Thyroid gland (tissue), 4 donors: ENCODE data around the gene ACLY. TPM values are rescaled to one million over a fixed set of nuclear protein-coding genes. Genes with fewer than 3 reads are reported as not detected.

Experiments used
- DNase-seq, 2 donors: peaks; one replicate each; pipeline ENCODE4 v3.0.0-alpha.2; 2019
- H3K27ac ChIP-seq, 3 donors: fragments of 200-600 bp; sonication (generic); 1 replicate in 2 of 3; 2 replicates in 1 of 3; pipeline ENCODE4 v1.5.1; 2016 to 2019; ENCODE audit warnings: mild to moderate bottlenecking in 1 of 3, moderate library complexity in 1 of 3
- H3K27me3 ChIP-seq: fragments of 200-600 bp; sonication (generic); one replicate; pipeline ENCODE4 v1.5.1; 2019
- H3K36me3 ChIP-seq, 2 donors: fragments of 200-600 bp; sonication (generic); one replicate each; pipeline ENCODE4 v1.5.1; 2016 to 2019
- H3K4me1 ChIP-seq, 2 donors: fragments of 200-600 bp; sonication (generic); one replicate each; pipeline ENCODE4 v1.5.1; 2017 to 2019
- H3K4me3 ChIP-seq, 3 donors: fragments of 200-600 bp; sonication (generic); replicated peaks in 1 of 3; 1 replicate in 2 of 3; 2 replicates in 1 of 3; pipeline ENCODE4 v1.5.1; 2016; ENCODE audit warnings: mild to moderate bottlenecking in 1 of 3
- H3K9me3 ChIP-seq: fragments of 200-600 bp; sonication (generic); one replicate; pipeline ENCODE4 v1.5.1; 2017
- CTCF ChIP-seq, 6 experiments: fragments of 200-600 bp in 3 of 6; fragments of 450-650 bp in 3 of 6; sonication (generic) in 3 of 6; IDR thresholded peaks; one replicate each; pipeline ENCODE4 v1.5.1; 2016 to 2019; ENCODE audit warnings: antibody characterized with exemption in 6 of 6, mild to moderate bottlenecking in 2 of 6, inconsistent platforms in 1 of 6, moderate library complexity in 1 of 6
- POLR2A ChIP-seq, 2 donors: fragments of 450-650 bp; IDR thresholded peaks; one replicate each; pipeline ENCODE4 v1.6.1; 2017; ENCODE audit warnings: antibody characterized with exemption in 2 of 2, mild to moderate bottlenecking in 2 of 2, moderate library complexity in 1 of 2
- WGBS, 2 donors: methylation state at CpG; one replicate each; pipeline ENCODE4 v1.1.5; 2017; 5-methylcytosine and 5-hydroxymethylcytosine counted together
- intact Hi-C: fragments of 100-400 bp; cut with DNase I; formaldehyde crosslinking; loops from one replicate; pipeline ENCODE4 v1.15.1; 2023
- total RNA-seq, 4 donors: library from RNA; depleted of rRNA; stranded (reverse); fragments of >200 nt; gene quantifications; one replicate each; pipeline ENCODE4 v1.2.3, GENCODE V29; 2016

Gene ACLY
- total RNA-seq, 4 donors from 2014 or later, result 62.6 to 85.2 (median 78.8) TPM

- no peak for TF ChIP-seq POLR2A (IDR thresholded peaks at IDR 0.05)
- peaks cover 37 to 61% of the 10 kb centered on the region in 2 donors for H3K36me3 ChIP-seq
- intact Hi-C loops, result no loop called here
- H3K4me3 ChIP-seq, result no peak overlapping the region
- 44 to 87% methylated on average over 4 to 5 of the region's 5 CpGs for WGBS, 2 donors
- no peaks in the 10 kb centered on the region for H3K9me3 ChIP-seq
- peak overlapping the region in 2 of 3 donors; percentile 38 to 46 for H3K27ac ChIP-seq
- no peaks in the 10 kb centered on the region for H3K27me3 ChIP-seq
- DNase-seq, result no peak
- peaks cover 5% of the 10 kb centered on the region in 2 donors for H3K4me1 ChIP-seq
These were observed 23.1 kb downstream of the ACLY start for GRCh38 chr17:41895617-41896016.

- Histone ChIP-seq H3K36me3 (peaks cover 37 to 60% of the 10 kb centered on the region in 2 donors), H3K4me3 (no peak overlapping the region), H3K9me3 (no peaks in the 10 kb centered on the region), H3K27me3 (no peaks in the 10 kb centered on the region), H3K27ac (peak overlapping the region in 1 of 3 donors; percentile 46), H3K4me1 (peaks cover 5% of the 10 kb centered on the region in 2 donors)
- no peak for TF ChIP-seq CTCF (IDR thresholded peaks at IDR 0.05)
- TF ChIP-seq POLR2A (IDR thresholded peaks at IDR 0.05), result no peak
- intact Hi-C loops, result no loop called here
- 43 to 53% methylated on average over 6 to 7 of the region's 7 CpGs for WGBS, 2 donors
- DNase-seq, result peak; percentile 24 to 30
These were observed 23.9 kb downstream of the ACLY start for GRCh38 chr17:41894791-41895331.

- Histone ChIP-seq H3K4me3 (no peak overlapping the region), H3K9me3 (no peaks in the 10 kb centered on the region), H3K4me1 (peaks cover 5% of the 10 kb centered on the region in 2 donors), H3K27ac (no peak overlapping the region), H3K36me3 (peaks cover 37 to 66% of the 10 kb centered on the region in 2 donors), H3K27me3 (no peaks in the 10 kb centered on the region)
- TF ChIP-seq POLR2A (IDR thresholded peaks at IDR 0.05) (no peak), CTCF (IDR thresholded peaks at IDR 0.05) (no peak)
- intact Hi-C loops, result no loop called here
- DNase-seq, result no peak
- WGBS, 2 donors, result 90 to 92% methylated on average over 3 of the region's 3 CpGs
These were observed 25.4 kb downstream of the ACLY start for GRCh38 chr17:41893384-41893783.

- 98% methylated on average over 4 of the region's 4 CpGs for WGBS, 2 donors
- H3K36me3 ChIP-seq, result peaks cover 39 to 67% of the 10 kb centered on the region in 2 donors
These were observed 26.8 kb downstream of the ACLY start for GRCh38 chr17:41892021-41892376.

GRCh38 chr17:41891135-41892020, 27.4 kb downstream of the ACLY start:
- TF ChIP-seq CTCF (IDR thresholded peaks at IDR 0.05), result no peak
- TF ChIP-seq POLR2A (IDR thresholded peaks at IDR 0.05), result no peak
- Histone ChIP-seq H3K36me3 (peaks cover 41 to 67% of the 10 kb centered on the region in 2 donors), H3K9me3 (no peaks in the 10 kb centered on the region), H3K4me3 (no peak overlapping the region), H3K27me3 (no peaks in the 10 kb centered on the region), H3K4me1 (peaks cover 5% of the 10 kb centered on the region in 2 donors), H3K27ac (no peak overlapping the region)
- peak; percentile 12 to 18 for DNase-seq
- WGBS, 2 donors, result 94 to 97% methylated on average over 7 of the region's 7 CpGs
- intact Hi-C loops, result no loop called here

More at GRCh38 chr17:41892021-41892376, 26.8 kb downstream of the ACLY start:
- no peaks in the 10 kb centered on the region for H3K27me3 ChIP-seq
- no peak overlapping the region for H3K27ac ChIP-seq
- H3K4me1 ChIP-seq, result peaks cover 5% of the 10 kb centered on the region in 2 donors
- H3K9me3 ChIP-seq, result no peaks in the 10 kb centered on the region
- intact Hi-C loops, result no loop called here
- DNase-seq, result no peak
- TF ChIP-seq CTCF (IDR thresholded peaks at IDR 0.05) (no peak), POLR2A (IDR thresholded peaks at IDR 0.05) (no peak)
- no peak overlapping the region for H3K4me3 ChIP-seq
